Transverse colon (tissue), 4 donors: ENCODE results near the gene RIC1.

Experiments
- CTCF ChIP-seq, 5 experiments: fragments of 200-600 bp in 3 of 5; fragments of 450-650 bp in 2 of 5; sonication (generic) in 3 of 5; IDR thresholded peaks; 1 replicate in 2 of 5; 2 replicates in 3 of 5; pipeline ENCODE4 v1.5.1; 2016 to 2017; ENCODE audit warnings: antibody characterized with exemption in 5 of 5, inconsistent platforms in 3 of 5, mild to moderate bottlenecking in 2 of 5, moderate library complexity in 1 of 5
- EP300 ChIP-seq: sonication (generic); formaldehyde crosslinking; IDR thresholded peaks from one replicate; pipeline ENCODE4 v1.6.1; 2017; ENCODE audit warnings: antibody characterized with exemption, low read depth
- POLR2A ChIP-seq: fragments of 450-650 bp; IDR thresholded peaks from one replicate; pipeline ENCODE4 v1.6.1; 2016; ENCODE audit warnings: antibody characterized with exemption, mild to moderate bottlenecking, moderate library complexity
- POLR2AphosphoS5 ChIP-seq, 3 donors: sonication (generic); formaldehyde crosslinking; IDR thresholded peaks; one replicate each; pipeline ENCODE4 v1.6.1; 2016; ENCODE audit warnings: antibody characterized with exemption in 3 of 3

- TF ChIP-seq CTCF (IDR thresholded peaks at IDR 0.05), result no peak
- no peak for TF ChIP-seq POLR2A
- TF ChIP-seq EP300, result no peak
- no peak for TF ChIP-seq POLR2AphosphoS5 (IDR thresholded peaks at IDR 0.05)
These were observed 92.6 kb downstream of the RIC1 start for GRCh38 chr9:5721279-5722087.
